Measurements from ENCODE around the gene FADS2.

- TF ChIP-seq, protein P1, sequence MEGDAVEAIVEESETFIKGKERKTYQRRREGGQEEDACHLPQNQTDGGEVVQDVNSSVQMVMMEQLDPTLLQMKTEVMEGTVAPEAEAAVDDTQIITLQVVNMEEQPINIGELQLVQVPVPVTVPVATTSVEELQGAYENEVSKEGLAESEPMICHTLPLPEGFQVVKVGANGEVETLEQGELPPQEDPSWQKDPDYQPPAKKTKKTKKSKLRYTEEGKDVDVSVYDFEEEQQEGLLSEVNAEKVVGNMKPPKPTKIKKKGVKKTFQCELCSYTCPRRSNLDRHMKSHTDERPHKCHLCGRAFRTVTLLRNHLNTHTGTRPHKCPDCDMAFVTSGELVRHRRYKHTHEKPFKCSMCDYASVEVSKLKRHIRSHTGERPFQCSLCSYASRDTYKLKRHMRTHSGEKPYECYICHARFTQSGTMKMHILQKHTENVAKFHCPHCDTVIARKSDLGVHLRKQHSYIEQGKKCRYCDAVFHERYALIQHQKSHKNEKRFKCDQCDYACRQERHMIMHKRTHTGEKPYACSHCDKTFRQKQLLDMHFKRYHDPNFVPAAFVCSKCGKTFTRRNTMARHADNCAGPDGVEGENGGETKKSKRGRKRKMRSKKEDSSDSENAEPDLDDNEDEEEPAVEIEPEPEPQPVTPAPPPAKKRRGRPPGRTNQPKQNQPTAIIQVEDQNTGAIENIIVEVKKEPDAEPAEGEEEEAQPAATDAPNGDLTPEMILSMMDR (conservative IDR thresholded peaks at IDR 0.05; ENCODE audit: low read depth, low read length): no peak
- TF ChIP-seq EZH2phosphoT487 (IDR thresholded peaks at IDR 0.05; ENCODE audit: borderline replicate concordance, low read length) (no peak), EZH2 (IDR thresholded peaks at IDR 0.05; ENCODE audit: low read length, unreplicated experiment) (no peak)
Observed at GRCh38 chr11:61833471-61833870, 5.4 kb downstream of the FADS2 start.
